Fibroblast of peridontal ligament (primary cell): ENCODE data around the gene CP.
"Not testable (repeated sequence)": the region's sequence is repeated elsewhere in the genome, so short reads cannot be mapped to it uniquely, and the experiment has no call there.

Experiments used
- DNase-seq: peaks from one replicate; pipeline ENCODE4 v3.0.0-alpha.2; 2010; ENCODE audit errors: extremely low read depth

CP gene

GRCh38 chr3:149227591-149228268 lies 6.1 kb upstream of the CP start:
- no peak for DNase-seq

- no peak for DNase-seq
Observed at GRCh38 chr3:149226776-149227175, 5.1 kb upstream of the CP start.

GRCh38 chr3:149224736-149225594 lies 3.3 kb upstream of the CP start:
- DNase-seq, result peak; percentile 61

GRCh38 chr3:149223461-149223820 lies 1.8 kb upstream of the CP start:
- DNase-seq, result no peak

GRCh38 chr3:149219380-149220121 lies 2.1 kb downstream of the CP start:
- DNase-seq, result not testable (repeated sequence)

GRCh38 chr3:149217347-149217746 lies 4.3 kb downstream of the CP start:
- DNase-seq, result no peak

- DNase-seq, result no peak
Observed at GRCh38 chr3:149216193-149216869, 5.3 kb downstream of the CP start.

- no peak for DNase-seq
Observed at GRCh38 chr3:149215515-149215914, 6.1 kb downstream of the CP start.

- no peak for DNase-seq
Observed at GRCh38 chr3:149214702-149215101, 6.9 kb downstream of the CP start.

GRCh38 chr3:149212386-149212785 lies 9.2 kb downstream of the CP start:
- DNase-seq, result no peak

- no peak for DNase-seq
Observed at GRCh38 chr3:149209431-149209830, 12.2 kb downstream of the CP start.

GRCh38 chr3:149207475-149207874 lies 14.2 kb downstream of the CP start:
- DNase-seq, result no peak

- no peak for DNase-seq
Observed at GRCh38 chr3:149204390-149204991, 17.1 kb downstream of the CP start.

GRCh38 chr3:149203758-149204157 lies 17.9 kb downstream of the CP start:
- no peak for DNase-seq

GRCh38 chr3:149199474-149199873 lies 22.2 kb downstream of the CP start:
- DNase-seq, result peak; percentile 39

- peak; percentile 13 for DNase-seq
Observed at GRCh38 chr3:149198611-149199010, 23.0 kb downstream of the CP start.

- no peak for DNase-seq
Observed at GRCh38 chr3:149197669-149198068, 24.0 kb downstream of the CP start.

- DNase-seq, result not testable (repeated sequence)
Observed at GRCh38 chr3:149196805-149197592, 24.6 kb downstream of the CP start.

GRCh38 chr3:149195221-149195620 lies 26.4 kb downstream of the CP start:
- DNase-seq, result no peak

GRCh38 chr3:149188494-149188893 lies 33.1 kb downstream of the CP start:
- peak; percentile 29 for DNase-seq

GRCh38 chr3:149186721-149187120 lies 34.9 kb downstream of the CP start:
- no peak for DNase-seq
